Natural killer cell treated with Interleukin-12 subunit alpha and Interleukin-12 subunit beta and Interleukin-15 and Interleukin-18, amount 100 ng/mL, for 72 hours (primary cell): ENCODE measurements around the gene ARPC1B. TPM values are rescaled to one million over a fixed set of nuclear protein-coding genes. Genes with fewer than 3 reads are reported as not detected.
"Not testable (repeated sequence)": the region's sequence is repeated elsewhere in the genome, so short reads cannot be mapped to it uniquely, and the experiment has no call there.

Experiments used
- ATAC-seq, 2 donors: fragments of 150-1000 bp; cut with Tn5 transposase in 1 of 2; sonication (Bioruptor Pico), chemical (Tn5 transposase) in 1 of 2; 2 replicates each; pipeline ENCODE4 v1.10.0; 2021
- DNase-seq: peaks from one replicate; pipeline ENCODE4 v3.0.0; 2022; ENCODE audit warnings: low spot score
- H3K27ac Mint-ChIP-seq, 2 donors: 1 replicate in 1 of 2; 2 replicates in 1 of 2; pipeline ENCODE4 v1.8.0; 2022; ENCODE audit warnings: mixed read lengths in 2 of 2, mild to moderate bottlenecking in 1 of 2, moderate library complexity in 1 of 2
- H3K27me3 Mint-ChIP-seq, 2 donors: 1 replicate in 1 of 2; 2 replicates in 1 of 2; pipeline ENCODE4 v1.8.0; 2022; ENCODE audit warnings: mixed read lengths in 2 of 2
- H3K36me3 Mint-ChIP-seq: one replicate; pipeline ENCODE4 v1.8.0; 2022; ENCODE audit warnings: mixed read lengths
- H3K4me1 Mint-ChIP-seq, 2 donors: 1 replicate in 1 of 2; 2 replicates in 1 of 2; pipeline ENCODE4 v1.8.0; 2022; ENCODE audit warnings: low read depth in 2 of 2, mixed read lengths in 2 of 2, mild to moderate bottlenecking in 1 of 2
- H3K4me3 Mint-ChIP-seq: one replicate; pipeline ENCODE4 v1.8.0; 2022; ENCODE audit warnings: mixed read lengths
- H3K9me3 Mint-ChIP-seq: 2 replicates; pipeline ENCODE4 v1.8.0; 2022; ENCODE audit warnings: mixed read lengths
- total RNA-seq, 2 donors: library from RNA; stranded (reverse); gene quantifications; one replicate each; pipeline ENCODE4 v1.2.3, GENCODE V29; 2022

Gene ARPC1B
- total RNA-seq, 2 donors from 2014 or later: 286 to 366 TPM

GRCh38 chr7:99387239-99387635 is 12.7 kb downstream of the ARPC1B start:
- not testable (repeated sequence) for H3K36me3 Mint-ChIP-seq

DNA sequence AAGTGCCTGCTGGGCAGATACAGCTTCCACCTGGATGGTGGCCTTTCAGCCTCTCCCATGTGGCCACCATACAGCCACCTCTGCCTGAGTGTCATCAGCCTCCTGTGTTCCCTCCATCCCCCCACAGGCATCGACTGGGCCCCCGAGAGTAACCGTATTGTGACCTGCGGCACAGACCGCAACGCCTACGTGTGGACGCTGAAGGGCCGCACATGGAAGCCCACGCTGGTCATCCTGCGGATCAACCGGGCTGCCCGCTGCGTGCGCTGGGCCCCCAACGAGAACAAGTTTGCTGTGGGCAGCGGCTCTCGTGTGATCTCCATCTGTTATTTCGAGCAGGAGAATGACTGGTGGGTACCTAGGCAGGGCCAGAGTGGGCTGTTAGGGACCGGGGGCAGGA is 13.4 kb downstream of the ARPC1B start:
- H3K27ac Mint-ChIP-seq: no peak overlapping the region
- H3K4me3 Mint-ChIP-seq: no peak overlapping the region
- H3K9me3 Mint-ChIP-seq: no peaks in the 10 kb centered on the region
- peaks cover 5% of the 10 kb centered on the region for H3K36me3 Mint-ChIP-seq
- no peak for DNase-seq
- ATAC-seq: no peak
- peaks cover 5 to 16% of the 10 kb centered on the region in 2 donors for H3K4me1 Mint-ChIP-seq
- H3K27me3 Mint-ChIP-seq: no peaks in the 10 kb centered on the region

More at GRCh38 chr7:99387239-99387635, 12.7 kb downstream of the ARPC1B start:
- not testable (repeated sequence) for ATAC-seq, H3K4me3 Mint-ChIP-seq, H3K9me3 Mint-ChIP-seq, H3K27me3 Mint-ChIP-seq, DNase-seq
- H3K4me1 Mint-ChIP-seq: peaks cover 5 to 16% of the 10 kb centered on the region in 2 donors
- peak overlapping the region in 1 of 2 donors; percentile 70 for H3K27ac Mint-ChIP-seq

- Mint-ChIP-seq H3K27ac (no peak overlapping the region), H3K4me1 (peaks cover 9 to 16% of the 10 kb centered on the region in 2 donors), H3K9me3 (no peaks in the 10 kb centered on the region), H3K27me3 (no peaks in the 10 kb centered on the region), H3K36me3 (no peaks in the 10 kb centered on the region), H3K4me3 (no peak overlapping the region)
- ATAC-seq (no peak), DNase-seq (no peak)
Measured at GRCh38 chr7:99389772-99390171, 15.2 kb downstream of the ARPC1B start.

- Mint-ChIP-seq H3K4me1 (peaks cover 9 to 15% of the 10 kb centered on the region in 2 donors), H3K27ac (peak overlapping the region in 1 of 2 donors; percentile 16)
Measured at GRCh38 chr7:99390941-99391602, 16.5 kb downstream of the ARPC1B start.

GRCh38 chr7:99392046-99392445 is 17.5 kb downstream of the ARPC1B start:
- H3K4me3 Mint-ChIP-seq: peak overlapping the region; percentile 53
- no peaks in the 10 kb centered on the region for H3K9me3 Mint-ChIP-seq
- H3K27me3 Mint-ChIP-seq: no peaks in the 10 kb centered on the region
- DNase-seq (no peak), ATAC-seq (no peak)
- H3K27ac Mint-ChIP-seq: peak overlapping the region in 1 of 2 donors; percentile 16
- H3K36me3 Mint-ChIP-seq: no peaks in the 10 kb centered on the region
- peaks cover 9 to 12% of the 10 kb centered on the region in 2 donors for H3K4me1 Mint-ChIP-seq

More at GRCh38 chr7:99390941-99391602, 16.5 kb downstream of the ARPC1B start:
- DNase-seq (no peak), ATAC-seq (no peak)
- Mint-ChIP-seq H3K36me3 (no peaks in the 10 kb centered on the region), H3K9me3 (no peaks in the 10 kb centered on the region), H3K27me3 (no peaks in the 10 kb centered on the region), H3K4me3 (no peak overlapping the region)

- Mint-ChIP-seq H3K27me3 (no peaks in the 10 kb centered on the region), H3K27ac (peak overlapping the region; percentile 62 to 76), H3K4me3 (peak overlapping the region; percentile 70), H3K36me3 (no peaks in the 10 kb centered on the region), H3K9me3 (no peaks in the 10 kb centered on the region), H3K4me1 (peaks cover 9 to 14% of the 10 kb centered on the region in 2 donors)
- DNase-seq: peak; percentile 82
- peak; percentile 91 to 93 for ATAC-seq
Measured at GRCh38 chr7:99392659-99393354, 18.3 kb downstream of the ARPC1B start.

DNA sequence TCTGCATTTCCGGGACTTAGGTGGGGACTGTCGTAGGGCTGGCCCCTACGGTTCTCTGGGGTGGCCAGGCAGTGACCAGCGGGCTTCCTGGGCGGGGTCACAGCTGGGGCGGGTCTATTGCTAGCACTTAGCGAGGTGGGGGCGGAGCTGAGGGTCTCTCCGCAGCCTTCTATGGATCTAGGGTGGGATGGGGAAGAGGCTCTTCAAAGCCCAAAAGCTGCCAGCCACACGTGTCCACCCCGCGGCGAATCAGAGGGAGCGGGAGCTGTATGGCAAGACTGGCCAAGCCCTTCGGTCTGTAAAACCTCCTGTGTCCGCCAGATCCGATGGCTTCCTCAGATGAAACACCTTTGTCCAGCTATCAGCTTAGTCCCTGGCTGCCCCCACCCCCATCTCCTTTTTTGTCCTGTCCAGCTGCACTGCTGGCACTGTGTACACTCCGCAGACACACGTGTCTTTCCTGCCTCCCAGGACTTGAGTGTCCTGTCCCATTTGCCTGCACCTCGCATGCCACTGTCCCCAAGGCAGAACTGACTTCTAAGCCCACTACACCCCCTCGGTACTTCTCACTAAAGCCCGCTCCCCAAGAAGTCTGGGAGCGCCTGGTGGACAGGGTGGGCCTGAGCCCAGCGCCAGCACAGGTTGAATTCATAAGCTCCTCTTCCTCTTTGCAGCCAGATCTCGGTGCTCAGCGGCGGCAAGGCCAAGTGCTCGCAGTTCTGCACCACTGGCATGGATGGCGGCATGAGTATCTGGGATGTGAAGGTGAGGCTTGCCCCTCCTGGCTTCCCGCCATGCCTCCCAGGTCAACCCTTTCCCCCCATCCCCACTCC is 19.0 kb downstream of the ARPC1B start:
- peak overlapping the region; percentile 62 to 76 for H3K27ac Mint-ChIP-seq
- H3K4me1 Mint-ChIP-seq: peaks cover 17 to 20% of the 10 kb centered on the region in 2 donors
- H3K9me3 Mint-ChIP-seq: no peaks in the 10 kb centered on the region
- DNase-seq: no peak
- H3K36me3 Mint-ChIP-seq: peaks cover 2% of the 10 kb centered on the region
- peak; percentile 63 to 80 for ATAC-seq
- H3K27me3 Mint-ChIP-seq: no peaks in the 10 kb centered on the region
- peak overlapping the region; percentile 70 for H3K4me3 Mint-ChIP-seq

DNA sequence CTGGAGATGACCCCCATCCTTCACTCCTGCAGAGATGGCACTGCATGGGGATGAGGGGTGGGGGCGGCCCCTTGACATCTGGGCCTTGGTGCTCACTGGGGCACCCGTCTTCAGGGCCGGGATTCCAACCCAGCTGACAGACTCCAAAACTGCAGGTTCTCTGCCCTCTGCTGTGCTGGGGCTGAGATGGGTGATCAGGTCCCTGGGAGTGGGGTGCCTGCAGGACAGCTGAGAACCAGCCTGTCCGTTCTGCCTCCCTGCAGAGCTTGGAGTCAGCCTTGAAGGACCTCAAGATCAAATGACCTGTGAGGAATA is 19.6 kb downstream of the ARPC1B start:
- ATAC-seq (no peak), DNase-seq (no peak)
- Mint-ChIP-seq H3K9me3 (no peaks in the 10 kb centered on the region), H3K27me3 (no peaks in the 10 kb centered on the region), H3K36me3 (peaks cover 5% of the 10 kb centered on the region), H3K4me3 (no peak overlapping the region), H3K4me1 (peaks cover 21 to 24% of the 10 kb centered on the region in 2 donors), H3K27ac (peak overlapping the region; percentile 62 to 76)

GRCh38 chr7:99395616-99396327 is 21.2 kb downstream of the ARPC1B start:
- Mint-ChIP-seq H3K27ac (no peak overlapping the region), H3K4me3 (no peak overlapping the region), H3K9me3 (no peaks in the 10 kb centered on the region), H3K36me3 (peaks cover 8% of the 10 kb centered on the region), H3K27me3 (no peaks in the 10 kb centered on the region), H3K4me1 (peaks cover 24 to 26% of the 10 kb centered on the region in 2 donors)
- DNase-seq (no peak), ATAC-seq (no peak)

- Mint-ChIP-seq H3K4me1 (peaks cover 29% of the 10 kb centered on the region in 2 donors), H3K4me3 (no peak overlapping the region), H3K27ac (peak overlapping the region in 1 of 2 donors; percentile 55), H3K27me3 (no peaks in the 10 kb centered on the region), H3K9me3 (no peaks in the 10 kb centered on the region), H3K36me3 (peaks cover 13% of the 10 kb centered on the region)
- ATAC-seq: no peak
- DNase-seq: no peak
Measured at GRCh38 chr7:99396418-99397296, 22.1 kb downstream of the ARPC1B start.

- H3K4me3 Mint-ChIP-seq: no peak overlapping the region
- no peaks in the 10 kb centered on the region for H3K9me3 Mint-ChIP-seq
- ATAC-seq (no peak), DNase-seq (no peak)
- H3K36me3 Mint-ChIP-seq: peaks cover 13% of the 10 kb centered on the region
- peak overlapping the region; percentile 55 to 66 for H3K27ac Mint-ChIP-seq
- no peaks in the 10 kb centered on the region for H3K27me3 Mint-ChIP-seq
- H3K4me1 Mint-ChIP-seq: peaks cover 26 to 29% of the 10 kb centered on the region in 2 donors
Measured at GRCh38 chr7:99397297-99397983, 22.9 kb downstream of the ARPC1B start.

- no peak overlapping the region for H3K4me3 Mint-ChIP-seq
- H3K4me1 Mint-ChIP-seq: peaks cover 26 to 31% of the 10 kb centered on the region in 2 donors
- H3K9me3 Mint-ChIP-seq: no peaks in the 10 kb centered on the region
- DNase-seq (no peak), ATAC-seq (no peak)
- peak overlapping the region; percentile 55 to 66 for H3K27ac Mint-ChIP-seq
- H3K27me3 Mint-ChIP-seq: no peaks in the 10 kb centered on the region
- peaks cover 22% of the 10 kb centered on the region for H3K36me3 Mint-ChIP-seq
Measured at GRCh38 chr7:99398891-99399445, 24.4 kb downstream of the ARPC1B start.
